AG08395 (cell line): Measurements from ENCODE around the gene RPL18.
"Not testable (repeated sequence)": the region's sequence is repeated elsewhere in the genome, so short reads cannot be mapped to it uniquely, and the experiment has no call there.

Source experiments
- DNase-seq: peaks from one replicate; pipeline ENCODE4 v3.0.0; 2012; ENCODE audit warnings: mixed read lengths, low spot score

Gene RPL18

GRCh38 chr19:48588670-48589401, 30.1 kb downstream of the RPL18 start:
- DNase-seq: peak; percentile 90

- DNase-seq: no peak
Measured at GRCh38 chr19:48587387-48587786, 31.6 kb downstream of the RPL18 start.

GRCh38 chr19:48582168-48582567, 36.8 kb downstream of the RPL18 start:
- DNase-seq: no peak

- no peak for DNase-seq
Measured at GRCh38 chr19:48578891-48579290, 40.1 kb downstream of the RPL18 start.

GRCh38 chr19:48577908-48578307, 41.1 kb downstream of the RPL18 start:
- DNase-seq: not testable (repeated sequence)

GRCh38 chr19:48575931-48576622, 42.9 kb downstream of the RPL18 start:
- DNase-seq: no peak

- DNase-seq: no peak
Measured at GRCh38 chr19:48573163-48573505, 45.8 kb downstream of the RPL18 start.

GRCh38 chr19:48571378-48572162, 47.4 kb downstream of the RPL18 start:
- no peak for DNase-seq

- no peak for DNase-seq
Measured at GRCh38 chr19:48569814-48570213, 49.2 kb downstream of the RPL18 start.

GRCh38 chr19:48568345-48568886, 50.6 kb downstream of the RPL18 start:
- peak; percentile 95 for DNase-seq
